ENCODE measurements around the gene ORM1. TPM values are rescaled to one million over a fixed set of nuclear protein-coding genes. Genes with fewer than 3 reads are reported as not detected.

Gene ORM1
- total RNA-seq, 1 donor from 2014 or later, result not detected

DNA sequence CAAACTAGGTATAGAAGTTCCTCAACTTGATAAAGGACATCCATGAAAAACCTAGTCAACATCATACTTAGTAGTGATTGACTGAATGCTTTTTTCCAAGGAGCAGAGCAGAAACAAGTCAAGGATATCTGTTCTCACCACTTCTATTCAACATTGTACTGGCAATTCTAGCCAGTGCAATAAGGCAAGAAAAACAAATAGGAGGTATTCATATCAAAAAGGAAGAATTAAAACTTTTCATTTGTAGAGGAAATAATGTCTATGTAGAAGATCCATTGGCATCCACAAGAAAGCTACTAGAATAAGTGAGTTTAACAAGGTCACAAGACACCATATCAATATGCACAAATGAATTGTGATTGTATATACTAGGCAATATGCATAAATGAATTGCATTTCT lies 28.2 kb upstream of the ORM1 start:
- no peak for DNase-seq
- Histone ChIP-seq H3K4me3 (no peak overlapping the region), H3K27ac (replicated peaks) (no peak overlapping the region), H3K36me3 (peaks cover 56% of the 10 kb centered on the region), H3K9me3 (replicated peaks) (peaks cover 26% of the 10 kb centered on the region), H3K4me1 (no peaks in the 10 kb centered on the region), H3K27me3 (ENCODE audit: low read depth) (no peaks in the 10 kb centered on the region)
- TF ChIP-seq, protein P1, sequence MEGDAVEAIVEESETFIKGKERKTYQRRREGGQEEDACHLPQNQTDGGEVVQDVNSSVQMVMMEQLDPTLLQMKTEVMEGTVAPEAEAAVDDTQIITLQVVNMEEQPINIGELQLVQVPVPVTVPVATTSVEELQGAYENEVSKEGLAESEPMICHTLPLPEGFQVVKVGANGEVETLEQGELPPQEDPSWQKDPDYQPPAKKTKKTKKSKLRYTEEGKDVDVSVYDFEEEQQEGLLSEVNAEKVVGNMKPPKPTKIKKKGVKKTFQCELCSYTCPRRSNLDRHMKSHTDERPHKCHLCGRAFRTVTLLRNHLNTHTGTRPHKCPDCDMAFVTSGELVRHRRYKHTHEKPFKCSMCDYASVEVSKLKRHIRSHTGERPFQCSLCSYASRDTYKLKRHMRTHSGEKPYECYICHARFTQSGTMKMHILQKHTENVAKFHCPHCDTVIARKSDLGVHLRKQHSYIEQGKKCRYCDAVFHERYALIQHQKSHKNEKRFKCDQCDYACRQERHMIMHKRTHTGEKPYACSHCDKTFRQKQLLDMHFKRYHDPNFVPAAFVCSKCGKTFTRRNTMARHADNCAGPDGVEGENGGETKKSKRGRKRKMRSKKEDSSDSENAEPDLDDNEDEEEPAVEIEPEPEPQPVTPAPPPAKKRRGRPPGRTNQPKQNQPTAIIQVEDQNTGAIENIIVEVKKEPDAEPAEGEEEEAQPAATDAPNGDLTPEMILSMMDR (IDR thresholded peaks at IDR 0.05; ENCODE audit: borderline replicate concordance), result no peak
- intact Hi-C loops (cut with micrococcal nuclease), result loop anchor here (5.0 kb wide), 2 partner anchors 187 to 212 kb away; no protein-coding TSS in a partner anchor

- Histone ChIP-seq H3K27ac (replicated peaks) (no peak overlapping the region), H3K27me3 (ENCODE audit: low read depth) (no peaks in the 10 kb centered on the region), H3K9me3 (replicated peaks) (peaks cover 26% of the 10 kb centered on the region), H3K4me3 (no peak overlapping the region), H3K36me3 (peaks cover 66% of the 10 kb centered on the region), H3K4me1 (no peaks in the 10 kb centered on the region)
- no peak for DNase-seq
- intact Hi-C loops (cut with micrococcal nuclease), result no loop called here
- TF ChIP-seq, protein P1 (IDR thresholded peaks at IDR 0.05; ENCODE audit: borderline replicate concordance), result no peak
Measured at GRCh38 chr9:114296338-114296737, 26.6 kb upstream of the ORM1 start.

GRCh38 chr9:114299286-114300152 lies 23.4 kb upstream of the ORM1 start:
- Histone ChIP-seq H3K27ac (replicated peaks) (no peak overlapping the region), H3K4me3 (no peak overlapping the region), H3K36me3 (peaks cover 46% of the 10 kb centered on the region), H3K4me1 (no peaks in the 10 kb centered on the region), H3K9me3 (replicated peaks) (peaks cover 21% of the 10 kb centered on the region), H3K27me3 (ENCODE audit: low read depth) (no peaks in the 10 kb centered on the region)
- intact Hi-C loops (cut with micrococcal nuclease), result no loop called here
- TF ChIP-seq, protein P1 (IDR thresholded peaks at IDR 0.05; ENCODE audit: borderline replicate concordance), result no peak
- no peak for DNase-seq

DNA sequence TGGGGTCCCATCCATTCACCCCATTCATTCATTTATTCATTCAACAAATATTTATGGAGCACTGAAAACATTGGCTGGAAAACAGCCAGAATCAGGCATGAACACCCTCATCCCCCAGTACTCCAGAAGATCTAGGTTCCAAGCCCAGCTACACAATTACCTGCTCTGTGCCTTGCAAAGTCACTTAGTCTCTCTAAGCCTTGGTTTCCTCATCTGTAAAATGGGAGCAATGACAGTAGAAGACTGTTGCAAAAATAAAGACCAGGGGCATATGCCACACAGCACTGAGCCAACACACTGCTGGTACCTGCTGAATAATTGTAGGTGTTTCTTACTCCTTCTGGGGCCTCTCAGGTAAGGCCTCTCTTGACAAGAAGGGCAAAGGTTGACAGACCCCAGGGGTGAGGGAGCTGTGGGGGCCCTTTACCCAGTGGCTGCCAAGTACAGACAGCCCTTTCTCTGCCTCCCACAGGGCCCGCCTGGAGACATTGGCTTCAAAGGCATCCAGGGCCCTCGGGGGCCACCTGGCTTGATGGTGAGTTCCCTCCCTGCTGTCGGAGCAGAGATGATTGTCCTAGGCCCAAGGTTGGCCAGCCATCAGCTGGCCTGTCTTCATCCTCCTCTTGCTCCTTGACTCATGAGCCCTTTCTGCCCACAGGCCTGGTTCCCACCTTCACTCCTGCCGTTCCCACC lies 22.6 kb upstream of the ORM1 start:
- peaks cover 13% of the 10 kb centered on the region for H3K9me3 ChIP-seq (replicated peaks)
- TF ChIP-seq, protein P1 (IDR thresholded peaks at IDR 0.05; ENCODE audit: borderline replicate concordance), result no peak
- no peak overlapping the region for H3K27ac ChIP-seq (replicated peaks)
- H3K27me3 ChIP-seq (ENCODE audit: low read depth), result no peaks in the 10 kb centered on the region
- peaks cover under 1% of the 10 kb centered on the region for H3K4me1 ChIP-seq
- H3K4me3 ChIP-seq, result no peak overlapping the region
- intact Hi-C loops (cut with micrococcal nuclease), result no loop called here
- H3K36me3 ChIP-seq, result peaks cover 38% of the 10 kb centered on the region
- DNase-seq, result no peak

DNA sequence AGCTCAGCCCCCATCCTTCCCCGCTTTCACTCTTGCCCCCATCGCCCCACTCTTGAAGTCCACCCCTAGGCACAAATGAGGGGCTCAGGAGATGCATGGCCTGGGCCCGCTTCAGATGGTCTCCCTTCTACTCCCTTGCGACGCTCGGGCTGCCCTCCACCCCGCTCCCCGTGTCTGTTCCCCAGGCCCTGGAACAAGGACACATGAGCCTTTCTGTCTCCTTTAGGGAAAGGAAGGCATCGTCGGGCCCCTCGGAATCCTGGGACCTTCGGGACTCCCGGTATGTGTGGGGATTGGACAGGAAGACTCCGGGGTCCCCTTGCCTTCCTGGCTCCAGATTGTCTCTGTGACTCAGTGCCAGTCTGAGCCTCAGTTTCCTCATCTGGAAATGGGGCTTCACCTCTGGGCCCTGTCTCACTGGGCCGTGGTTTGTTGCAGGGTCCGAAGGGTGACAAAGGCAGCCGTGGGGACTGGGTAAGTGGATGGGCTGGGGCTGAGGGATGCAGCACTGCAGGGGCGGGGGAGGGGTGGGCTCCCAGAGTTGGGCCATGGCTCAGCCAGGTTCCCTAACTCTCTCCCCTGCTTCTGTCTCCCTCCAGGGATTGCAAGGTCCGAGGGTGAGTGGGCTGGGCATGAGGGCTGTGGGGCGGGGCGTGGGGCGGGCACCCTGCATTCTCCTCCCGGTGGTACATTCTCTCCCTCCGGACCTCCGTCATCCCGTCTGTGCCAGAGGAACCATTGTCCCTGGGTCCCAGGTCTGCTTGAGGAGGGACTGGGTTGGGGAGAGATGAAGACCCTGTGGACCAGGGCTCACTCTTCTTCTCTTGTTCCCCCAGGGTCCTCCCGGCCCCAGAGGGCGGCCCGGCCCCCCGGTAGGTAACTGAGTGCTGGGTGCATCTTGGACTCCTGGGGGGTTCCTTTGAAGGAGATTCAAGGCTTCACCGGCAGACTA lies 21.8 kb upstream of the ORM1 start:
- H3K27ac ChIP-seq (replicated peaks), result no peak overlapping the region
- intact Hi-C loops (cut with micrococcal nuclease), result no loop called here
- H3K9me3 ChIP-seq (replicated peaks), result peaks cover 5% of the 10 kb centered on the region
- peaks cover 30% of the 10 kb centered on the region for H3K36me3 ChIP-seq
- H3K27me3 ChIP-seq (ENCODE audit: low read depth), result no peaks in the 10 kb centered on the region
- no peak for DNase-seq
- TF ChIP-seq, protein P1 (IDR thresholded peaks at IDR 0.05; ENCODE audit: borderline replicate concordance), result no peak
- H3K4me3 ChIP-seq, result no peak overlapping the region
- peaks cover 8% of the 10 kb centered on the region for H3K4me1 ChIP-seq

Measured in left ventricle myocardium inferior (tissue), 1 donor.